ENCODE measurements around the gene GART.

Gene GART

GRCh38 chr21:33458861-33459260 is 83.1 kb downstream of the GART start:
- DNase-seq = no peak

DNA sequence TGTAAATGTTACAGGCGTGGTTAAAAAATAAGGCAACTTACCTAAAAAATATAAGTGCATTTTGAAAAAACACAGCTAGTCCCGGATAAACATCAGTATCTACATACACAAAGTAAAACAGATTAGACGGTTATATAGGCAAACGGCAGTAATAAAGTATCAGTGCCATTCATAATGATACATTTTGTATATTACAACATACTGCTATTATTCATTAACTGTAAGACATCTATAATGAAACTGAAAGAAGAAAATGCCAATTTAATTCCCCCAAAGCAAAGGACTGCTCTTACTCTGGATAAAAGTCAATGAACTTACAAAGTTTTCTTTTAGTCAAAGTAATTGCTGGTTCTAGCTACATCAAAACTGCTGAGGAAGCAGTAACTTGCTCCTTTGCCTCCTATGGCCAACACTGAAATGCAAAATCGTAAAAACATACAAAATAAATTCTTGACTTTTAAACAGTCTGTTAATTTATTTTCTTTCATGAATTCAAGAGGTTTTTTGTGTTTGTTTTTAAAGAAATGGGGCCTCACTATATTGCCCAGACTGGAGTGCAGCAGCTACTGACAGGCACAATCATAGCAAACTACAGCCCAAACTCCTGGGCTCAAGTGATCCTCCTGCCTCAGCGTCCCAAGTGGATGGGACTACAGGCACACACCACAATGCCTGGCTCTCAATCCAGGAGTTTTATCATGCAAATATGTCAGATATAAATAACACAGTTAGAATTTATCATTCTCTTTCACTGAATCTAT is 86.1 kb downstream of the GART start:
- DNase-seq = no peak
